Esophagus muscularis mucosa (tissue), 3 donors: Measurements from ENCODE around the gene MRPL18.

Experiments
- EP300 ChIP-seq: sonication (generic); formaldehyde crosslinking; IDR thresholded peaks from one replicate; pipeline ENCODE4 v1.6.1; 2017; ENCODE audit warnings: antibody characterized with exemption
- TF ChIP-seq, protein P1 (sequence below), 3 experiments: fragments of 200-600 bp in 2 of 3; fragments of 450-650 bp in 1 of 3; sonication (generic) in 2 of 3; IDR thresholded peaks; one replicate each; pipeline ENCODE4 v1.5.1; 2017 to 2019; ENCODE audit warnings: antibody characterized with exemption in 3 of 3, mild to moderate bottlenecking in 2 of 3, moderate library complexity in 1 of 3

DNA sequence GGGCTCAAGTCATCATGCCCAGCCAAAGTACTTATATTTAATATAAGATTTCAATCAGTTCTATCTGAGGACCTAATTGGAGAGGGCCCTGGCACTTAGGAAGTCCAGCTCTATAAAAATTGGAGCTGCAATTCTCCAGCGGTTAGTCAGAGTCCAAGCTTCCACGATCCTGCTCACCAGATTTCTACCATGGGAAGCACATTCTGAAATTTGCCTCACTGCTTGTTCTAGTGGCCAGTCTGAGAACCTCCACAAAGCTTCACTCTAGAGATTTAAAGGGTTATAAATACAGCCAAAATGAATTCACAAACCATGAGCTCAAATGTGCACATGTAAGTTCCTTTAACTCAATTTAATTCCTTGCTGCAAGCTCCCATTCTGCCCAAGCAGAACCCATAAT lies 43.3 kb downstream of the MRPL18 start:
- TF ChIP-seq, protein P1, sequence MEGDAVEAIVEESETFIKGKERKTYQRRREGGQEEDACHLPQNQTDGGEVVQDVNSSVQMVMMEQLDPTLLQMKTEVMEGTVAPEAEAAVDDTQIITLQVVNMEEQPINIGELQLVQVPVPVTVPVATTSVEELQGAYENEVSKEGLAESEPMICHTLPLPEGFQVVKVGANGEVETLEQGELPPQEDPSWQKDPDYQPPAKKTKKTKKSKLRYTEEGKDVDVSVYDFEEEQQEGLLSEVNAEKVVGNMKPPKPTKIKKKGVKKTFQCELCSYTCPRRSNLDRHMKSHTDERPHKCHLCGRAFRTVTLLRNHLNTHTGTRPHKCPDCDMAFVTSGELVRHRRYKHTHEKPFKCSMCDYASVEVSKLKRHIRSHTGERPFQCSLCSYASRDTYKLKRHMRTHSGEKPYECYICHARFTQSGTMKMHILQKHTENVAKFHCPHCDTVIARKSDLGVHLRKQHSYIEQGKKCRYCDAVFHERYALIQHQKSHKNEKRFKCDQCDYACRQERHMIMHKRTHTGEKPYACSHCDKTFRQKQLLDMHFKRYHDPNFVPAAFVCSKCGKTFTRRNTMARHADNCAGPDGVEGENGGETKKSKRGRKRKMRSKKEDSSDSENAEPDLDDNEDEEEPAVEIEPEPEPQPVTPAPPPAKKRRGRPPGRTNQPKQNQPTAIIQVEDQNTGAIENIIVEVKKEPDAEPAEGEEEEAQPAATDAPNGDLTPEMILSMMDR (IDR thresholded peaks at IDR 0.05): no peak
- no peak for TF ChIP-seq EP300
